ENCODE measurements around the gene DISP1.

DNA sequence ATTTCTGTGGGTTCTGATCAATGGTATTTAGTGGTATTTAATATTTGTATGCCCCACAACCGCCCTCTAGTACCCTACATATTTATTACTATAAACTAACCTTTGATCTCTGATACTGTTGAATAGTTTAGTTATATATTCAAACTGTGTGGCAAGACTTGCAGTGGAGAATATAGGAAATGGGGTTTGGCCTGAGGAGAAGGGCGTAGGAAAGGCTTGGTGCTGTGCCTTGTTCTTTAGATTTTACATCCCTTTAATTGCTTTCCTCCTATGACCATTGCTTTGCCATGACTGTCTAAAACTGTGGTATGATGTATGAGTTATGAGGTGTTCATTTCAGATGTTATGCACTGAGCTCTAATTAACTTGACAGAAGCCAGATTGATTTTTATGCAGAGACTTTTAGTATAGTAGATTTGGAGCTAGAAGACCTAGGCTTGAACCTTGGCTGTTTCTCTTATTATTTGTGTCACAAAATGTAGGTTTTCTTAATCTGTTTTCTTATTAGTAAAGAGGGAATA lies 18.6 kb downstream of the DISP1 start:
- TF ChIP-seq BHLHE40 (IDR thresholded peaks at IDR 0.05; ENCODE audit: borderline replicate concordance): no peak
- no peak for TF ChIP-seq FOXK2 (IDR thresholded peaks at IDR 0.05)
- no peak for TF ChIP-seq SP1 (IDR thresholded peaks at IDR 0.05)
- no peak for TF ChIP-seq ZNF384 (IDR thresholded peaks at IDR 0.05)
- no peak for TF ChIP-seq LEF1 (IDR thresholded peaks at IDR 0.05; ENCODE audit: borderline replicate concordance)
- no peak for TF ChIP-seq FOXM1 (IDR thresholded peaks at IDR 0.05; ENCODE audit: borderline replicate concordance)
- TF ChIP-seq TARDBP (IDR thresholded peaks at IDR 0.05): no peak
